K562 (cell line): ENCODE results near the gene GLIPR2. TPM values are rescaled to one million over a fixed set of nuclear protein-coding genes. Genes with fewer than 3 reads are reported as not detected.

Experiments used
- ELF2 ChIP-seq: fragments of 250-450 bp; sonication (Bioruptor Pico); IDR thresholded peaks from 2 replicates; pipeline ENCODE4 v1.5.0; 2021; ENCODE audit warnings: mild to moderate bottlenecking
- ESRRB ChIP-seq: fragments of 250-450 bp; sonication (Bioruptor Pico); IDR thresholded peaks from 2 replicates; pipeline ENCODE4 v1.5.0; 2020; ENCODE audit warnings: mild to moderate bottlenecking, moderate library complexity, borderline replicate concordance
- HSF4 ChIP-seq: fragments of 250-450 bp; sonication (Bioruptor Pico); IDR thresholded peaks from 2 replicates; pipeline ENCODE4 v2.1.2; 2022; ENCODE audit warnings: mild to moderate bottlenecking, moderate library complexity, borderline replicate concordance
- JUNB ChIP-seq: fragments of 450-650 bp; formaldehyde crosslinking; conservative IDR thresholded peaks from 2 replicates; pipeline ENCODE4 v1.4.0; 2020; ENCODE audit warnings: mild to moderate bottlenecking
- MGA ChIP-seq: fragments of 450-650 bp; IDR thresholded peaks from 2 replicates; pipeline ENCODE4 v1.6.1; 2016; ENCODE audit warnings: mild to moderate bottlenecking, moderate library complexity
- NCOA1 ChIP-seq: fragments of 450-650 bp; IDR thresholded peaks from 2 replicates; pipeline ENCODE4 v1.6.1; 2016; ENCODE audit warnings: low read depth
- NR1H2 ChIP-seq: sonication (generic); formaldehyde crosslinking; IDR thresholded peaks from 2 replicates; pipeline ENCODE4 v1.4.0; 2020; ENCODE audit warnings: mild to moderate bottlenecking, missing genetic modification reagents
- SMAD1 ChIP-seq: fragments of 150-350 bp; IDR thresholded peaks from 2 replicates; pipeline ENCODE4 v1.6.1; 2014; ENCODE audit warnings: low read length, low read depth; ENCODE audit not compliant: partially characterized antibody
- SMARCC2 ChIP-seq: fragments of 450-650 bp; IDR thresholded peaks from 2 replicates; pipeline ENCODE4 v1.6.1; 2017; ENCODE audit warnings: antibody characterized with exemption, moderate library complexity, mild to moderate bottlenecking, low read depth
- SMC3 ChIP-seq: conservative IDR thresholded peaks from 2 replicates; pipeline ENCODE4 v1.6.1; 2011; ENCODE audit warnings: low read depth, low read length, improper control_type of control experiment; ENCODE audit not compliant: insufficient read depth
- polyA plus RNA-seq, 8 experiments: library from polyadenylated mRNA; depleted of rRNA in 4 of 8; stranded (reverse) in 5 of 8; unstranded in 3 of 8; fragments of >200 nt; fragmentation: Nextera tagmentation in 2 of 8; fragmentation: Illumina TruSeq in 1 of 8; extraction: Ambion mirVana in 2 of 8; extraction: Trizol in 1 of 8; gene quantifications; 2 replicates each; pipeline versions ENCODE4 v1.2.1 to v1.2.3, GENCODE V29; 2011 to 2014; ENCODE audit warnings: inconsistent platforms in 1 of 8, missing spikeins in 1 of 8
- total RNA-seq, 7 experiments: library from RNA; depleted of rRNA in 6 of 7; stranded (reverse); fragments of >200 nt in 6 of 7; fragmentation: Illumina TruSeq in 2 of 7; extraction: Trizol in 2 of 7; gene quantifications; 2 replicates each; pipeline versions ENCODE4 v1.2.1 to v1.2.3, GENCODE V29; 2011 to 2021; ENCODE audit warnings: low replicate concordance in 1 of 7
- TF ChIP-seq, protein P1 (sequence below), 2 experiments: fragments of 150-350 bp in 1 of 2; IDR thresholded peaks; 2 replicates each; pipeline ENCODE4 v1.6.1; 2012 to 2016; ENCODE audit warnings: low read depth in 2 of 2, low read length in 2 of 2, mild to moderate bottlenecking in 1 of 2, moderate library complexity in 1 of 2

The GLIPR2 gene
- total and polyA plus RNA-seq, 9 of the 15 experiments (the other 6 are each of a cell fraction or from before 2014, with no cell fraction given), result 1.4 to 8.8 (median 2.9) TPM

GRCh38 chr9:36190388-36191289, 54.1 kb downstream of the GLIPR2 start, which contains the start of gene CLTA (continued):
- TF ChIP-seq SMARCC2 (no peak), HSF4 (no peak), JUNB (CRISPR knock-in tag) (no peak), NR1H2 (no peak), SMAD1 (peak; percentile 65), ESRRB (CRISPR knock-in tag) (no peak), SMC3 (no peak), ELF2 (CRISPR knock-in tag) (peak; percentile 72), MGA (peak; percentile 15; the same call in 1 of the 2 replicates), NCOA1 (no peak; the same call in 1 of the 2 replicates)
- TF ChIP-seq, protein P1, sequence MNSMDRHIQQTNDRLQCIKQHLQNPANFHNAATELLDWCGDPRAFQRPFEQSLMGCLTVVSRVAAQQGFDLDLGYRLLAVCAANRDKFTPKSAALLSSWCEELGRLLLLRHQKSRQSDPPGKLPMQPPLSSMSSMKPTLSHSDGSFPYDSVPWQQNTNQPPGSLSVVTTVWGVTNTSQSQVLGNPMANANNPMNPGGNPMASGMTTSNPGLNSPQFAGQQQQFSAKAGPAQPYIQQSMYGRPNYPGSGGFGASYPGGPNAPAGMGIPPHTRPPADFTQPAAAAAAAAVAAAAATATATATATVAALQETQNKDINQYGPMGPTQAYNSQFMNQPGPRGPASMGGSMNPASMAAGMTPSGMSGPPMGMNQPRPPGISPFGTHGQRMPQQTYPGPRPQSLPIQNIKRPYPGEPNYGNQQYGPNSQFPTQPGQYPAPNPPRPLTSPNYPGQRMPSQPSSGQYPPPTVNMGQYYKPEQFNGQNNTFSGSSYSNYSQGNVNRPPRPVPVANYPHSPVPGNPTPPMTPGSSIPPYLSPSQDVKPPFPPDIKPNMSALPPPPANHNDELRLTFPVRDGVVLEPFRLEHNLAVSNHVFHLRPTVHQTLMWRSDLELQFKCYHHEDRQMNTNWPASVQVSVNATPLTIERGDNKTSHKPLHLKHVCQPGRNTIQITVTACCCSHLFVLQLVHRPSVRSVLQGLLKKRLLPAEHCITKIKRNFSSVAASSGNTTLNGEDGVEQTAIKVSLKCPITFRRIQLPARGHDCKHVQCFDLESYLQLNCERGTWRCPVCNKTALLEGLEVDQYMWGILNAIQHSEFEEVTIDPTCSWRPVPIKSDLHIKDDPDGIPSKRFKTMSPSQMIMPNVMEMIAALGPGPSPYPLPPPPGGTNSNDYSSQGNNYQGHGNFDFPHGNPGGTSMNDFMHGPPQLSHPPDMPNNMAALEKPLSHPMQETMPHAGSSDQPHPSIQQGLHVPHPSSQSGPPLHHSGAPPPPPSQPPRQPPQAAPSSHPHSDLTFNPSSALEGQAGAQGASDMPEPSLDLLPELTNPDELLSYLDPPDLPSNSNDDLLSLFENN (IDR thresholded peaks at IDR 0.05; ENCODE audit: low read depth in 2 of 2, low read length in 2 of 2), result 0 out of 4 replicates have a peak, but pooled peaks of 1 of the 2 experiments have one; percentile 13
